ENCODE data around the gene UTS2.

The UTS2 gene

GRCh38 chr1:7852804-7853683 is at the start of gene UTS2:
TSS of gene UTS2 (minus strand) at chr1:7853065. CDS start at chr1:7853003, 62 bp downstream.
- no peak for DNase-seq

GRCh38 chr1:7899741-7900140 is 46.9 kb upstream of the UTS2 start:
- no peak for DNase-seq

GRCh38 chr1:7898962-7899361 is 46.1 kb upstream of the UTS2 start:
- DNase-seq: no peak

- no peak for DNase-seq
These were observed 44.1 kb upstream of the UTS2 start for GRCh38 chr1:7896994-7897393.

- DNase-seq: no peak
These were observed 40.8 kb upstream of the UTS2 start for GRCh38 chr1:7893529-7894180.

GRCh38 chr1:7891804-7892203 is 38.9 kb upstream of the UTS2 start:
- no peak for DNase-seq

- DNase-seq: no peak
These were observed 38.0 kb upstream of the UTS2 start for GRCh38 chr1:7890853-7891252.

GRCh38 chr1:7888248-7889081 is 35.6 kb upstream of the UTS2 start:
- no peak for DNase-seq

GRCh38 chr1:7886405-7886745 is 33.5 kb upstream of the UTS2 start:
- DNase-seq: no peak

- no peak for DNase-seq
These were observed 32.9 kb upstream of the UTS2 start for GRCh38 chr1:7885513-7886404.

- DNase-seq: no peak
These were observed 31.9 kb upstream of the UTS2 start for GRCh38 chr1:7884757-7885156.

- DNase-seq: no peak
These were observed 26.4 kb upstream of the UTS2 start for GRCh38 chr1:7879228-7879627.

GRCh38 chr1:7878027-7878426 is 25.2 kb upstream of the UTS2 start:
- DNase-seq: no peak

- DNase-seq: no peak
These were observed 21.2 kb upstream of the UTS2 start for GRCh38 chr1:7873801-7874795.

- no peak for DNase-seq
These were observed 18.3 kb upstream of the UTS2 start for GRCh38 chr1:7871136-7871535.

- DNase-seq: no peak
These were observed 16.5 kb upstream of the UTS2 start for GRCh38 chr1:7869136-7869920.

- no peak for DNase-seq
These were observed 15.4 kb upstream of the UTS2 start for GRCh38 chr1:7868070-7868780.

- DNase-seq: no peak
These were observed 13.1 kb upstream of the UTS2 start for GRCh38 chr1:7865978-7866377.

- no peak for DNase-seq
These were observed 11.0 kb upstream of the UTS2 start for GRCh38 chr1:7863756-7864328.

Measured in CD4-positive, alpha-beta T cell treated with Interleukin-15 for 1 hour (primary cell).